ENCODE measurements around the gene WDR6.
A peak's percentile ranks its signal among the peaks of the same experiment; 100 is the strongest.

WDR6 gene

GRCh38 chr3:49027634-49028033, 20.4 kb downstream of the WDR6 start:
- TF ChIP-seq CTCF (IDR thresholded peaks at IDR 0.05; ENCODE audit: low read depth, low read length, missing control alignments), result no peak
- DNase-seq (ENCODE audit: extremely low read depth, low read depth), result no peak
- peak overlapping the region; percentile 92 for H3K4me3 ChIP-seq (replicated peaks; ENCODE audit: low read depth, low read length)

- TF ChIP-seq CTCF (IDR thresholded peaks at IDR 0.05; ENCODE audit: low read depth, low read length, missing control alignments), result no peak
- H3K4me3 ChIP-seq (replicated peaks; ENCODE audit: low read depth, low read length), result peak overlapping the region; percentile 92
- DNase-seq (ENCODE audit: extremely low read depth, low read depth), result no peak
These were observed 21.1 kb downstream of the WDR6 start for GRCh38 chr3:49028298-49028672.

GRCh38 chr3:49028673-49029562, 21.7 kb downstream of the WDR6 start, which contains the start of gene IMPDH2:
TSS of gene IMPDH2 (minus strand) at chr3:49029398. CDS start at chr3:49029350, 48 bp downstream.
- peak within 1 kb of the TSS; percentile 92 for H3K4me3 ChIP-seq (replicated peaks; ENCODE audit: low read depth, low read length)
- DNase-seq (ENCODE audit: extremely low read depth, low read depth), result peak; percentile 71
- no peak for TF ChIP-seq CTCF (IDR thresholded peaks at IDR 0.05; ENCODE audit: low read depth, low read length, missing control alignments)

GRCh38 chr3:49029563-49029884, 22.3 kb downstream of the WDR6 start:
- no peak for TF ChIP-seq CTCF (IDR thresholded peaks at IDR 0.05; ENCODE audit: low read depth, low read length, missing control alignments)
- peak overlapping the region; percentile 92 for H3K4me3 ChIP-seq (replicated peaks; ENCODE audit: low read depth, low read length)
- DNase-seq (ENCODE audit: extremely low read depth, low read depth), result no peak

- no peak for TF ChIP-seq CTCF (IDR thresholded peaks at IDR 0.05; ENCODE audit: low read depth, low read length, missing control alignments)
- DNase-seq (ENCODE audit: extremely low read depth, low read depth), result no peak
- H3K4me3 ChIP-seq (replicated peaks; ENCODE audit: low read depth, low read length), result no peak overlapping the region
These were observed 23.1 kb downstream of the WDR6 start for GRCh38 chr3:49030321-49030720.

GRCh38 chr3:49032646-49033304, 25.6 kb downstream of the WDR6 start:
- TF ChIP-seq CTCF (IDR thresholded peaks at IDR 0.05; ENCODE audit: low read depth, low read length, missing control alignments), result no peak
- no peak for DNase-seq (ENCODE audit: extremely low read depth, low read depth)
- no peak overlapping the region for H3K4me3 ChIP-seq (replicated peaks; ENCODE audit: low read depth, low read length)
